LNCaP clone FGC (cell line): ENCODE data around the gene BBOF1.
"Not testable (repeated sequence)": the region's sequence is repeated elsewhere in the genome, so short reads cannot be mapped to it uniquely, and the experiment has no call there.

ENCODE experiments used
- DNase-seq: peaks from one replicate; pipeline ENCODE4 v3.0.0-alpha.2; 2011; ENCODE audit warnings: low read depth
- H3K4me3 ChIP-seq: 2 replicates; pipeline ENCODE4 v1.5.1; 2011; ENCODE audit warnings: mild to moderate bottlenecking, low read depth, low read length, control low read depth
- CTCF ChIP-seq: IDR thresholded peaks from 2 replicates; pipeline ENCODE4 v1.5.1; 2012; ENCODE audit warnings: mild to moderate bottlenecking; ENCODE audit not compliant: control insufficient read depth, insufficient read depth; ENCODE audit errors: extremely low read depth

Gene BBOF1

GRCh38 chr14:73995977-73996378, 23.2 kb upstream of the BBOF1 start:
- no peak for TF ChIP-seq CTCF
- DNase-seq: no peak
- H3K4me3 ChIP-seq: no peak overlapping the region

GRCh38 chr14:73996731-73997107, 22.4 kb upstream of the BBOF1 start:
- no peak for DNase-seq
- no peak for TF ChIP-seq CTCF
- H3K4me3 ChIP-seq: no peak overlapping the region

GRCh38 chr14:73997108-73997943, 21.8 kb upstream of the BBOF1 start:
- TF ChIP-seq CTCF: no peak
- no peak for DNase-seq

GRCh38 chr14:73997944-73998447, 21.2 kb upstream of the BBOF1 start:
- TF ChIP-seq CTCF: no peak
- H3K4me3 ChIP-seq: no peak overlapping the region
- DNase-seq: no peak

More at GRCh38 chr14:73997108-73997943, 21.8 kb upstream of the BBOF1 start:
- no peak overlapping the region for H3K4me3 ChIP-seq

GRCh38 chr14:73998726-73999125, 20.4 kb upstream of the BBOF1 start:
- H3K4me3 ChIP-seq: no peak overlapping the region
- no peak for DNase-seq
- no peak for TF ChIP-seq CTCF

- H3K4me3 ChIP-seq, DNase-seq: not testable (repeated sequence)
Measured at GRCh38 chr14:74005664-74006063, 13.5 kb upstream of the BBOF1 start.

GRCh38 chr14:74008843-74009499, 10.2 kb upstream of the BBOF1 start:
- TF ChIP-seq CTCF: no peak
- no peak for DNase-seq
- H3K4me3 ChIP-seq: no peak overlapping the region
